ENCODE data around the gene CCDC12. TPM values are rescaled to one million over a fixed set of nuclear protein-coding genes. Genes with fewer than 3 reads are reported as not detected.

Gene CCDC12
- polyA plus RNA-seq, 1 of the 3 experiments (the other 2 are of a cell fraction), result 105 TPM

GRCh38 chr3:46899151-46900006, 77.2 kb downstream of the CCDC12 start:
- Histone ChIP-seq H3K9me3 (no peaks in the 10 kb centered on the region), H3K4me3 (ENCODE audit: low read depth in 2 of 2, low read length in 1 of 2) (no peak overlapping the region), H3K4me2 (no peak overlapping the region), H3K27ac (ENCODE audit: low read depth in 2 of 2, low read length in 1 of 2) (no peak overlapping the region; a peak in 1 of 4 replicates), H4K20me1 (ENCODE audit: insufficient read depth) (no peaks in the 10 kb centered on the region), H3K27me3 (ENCODE audit: insufficient read depth) (no peaks in the 10 kb centered on the region), H2AFZ (ENCODE audit: low read depth) (no peak overlapping the region), H3F3A (replicated peaks; ENCODE audit: insufficient read depth) (no peaks in the 10 kb centered on the region), H3K4me1 (ENCODE audit: control insufficient read depth in 1 of 2, insufficient read depth in 2 of 2, low read depth in 1 of 2, low read length in 1 of 2) (peaks cover 0 to 29% of the 10 kb centered on the region in 2 experiments; a peak in 1 of 4 replicates), H3K79me2 (ENCODE audit: insufficient read depth) (no peaks in the 10 kb centered on the region), H3K9me2 (no peaks in the 10 kb centered on the region), H3K9ac (no peak overlapping the region), H3K36me3 (replicated peaks in 1 of 2; ENCODE audit: control insufficient read depth in 1 of 2, insufficient read depth in 2 of 2, low read length in 1 of 2) (no peaks in the 10 kb centered on the region)
- TF ChIP-seq CTCF (IDR thresholded peaks at IDR 0.05) (no peak), YY1 (IDR thresholded peaks at IDR 0.05; ENCODE audit: low read depth) (no peak), SIN3A (IDR thresholded peaks at IDR 0.05; ENCODE audit: borderline replicate concordance, low read depth, low read length) (no peak), FOXJ3 (CRISPR knock-in tag; IDR thresholded peaks at IDR 0.05) (no peak), EP300 (IDR thresholded peaks at IDR 0.05; ENCODE audit: borderline replicate concordance in 1 of 2, low read depth in 1 of 2, low read length in 1 of 2) (no peak), REST (IDR thresholded peaks at IDR 0.05; ENCODE audit: low read depth, low read length) (no peak), MEF2A (IDR thresholded peaks at IDR 0.05; ENCODE audit: borderline replicate concordance, low read depth) (no peak), ZBTB33 (IDR thresholded peaks at IDR 0.05; ENCODE audit: borderline replicate concordance, low read depth) (no peak), RFX5 (IDR thresholded peaks at IDR 0.05; ENCODE audit: low read length) (no peak), POLR2AphosphoS5 (IDR thresholded peaks at IDR 0.05; ENCODE audit: low read depth, low read length) (no peak), RXRA (IDR thresholded peaks at IDR 0.05; ENCODE audit: borderline replicate concordance, low read depth) (no peak), IRF3 (IDR thresholded peaks at IDR 0.05; ENCODE audit: low read depth, low read length) (no peak), RAD21 (IDR thresholded peaks at IDR 0.05; ENCODE audit: low read length) (no peak), ELF1 (IDR thresholded peaks at IDR 0.05) (no peak), TCF12 (IDR thresholded peaks at IDR 0.05) (no peak), USF2 (IDR thresholded peaks at IDR 0.05; ENCODE audit: borderline replicate concordance, low read depth, low read length) (no peak)
- no peak for DNase-seq
- 84% methylated on average over 12 of the region's 22 CpGs for WGBS (ENCODE audit: low lambda C conversion rate)
- ChIA-PET POLR2A (interaction anchor here (1.7 kb wide), 1 partner anchor 54 kb away, joined by 7 read pairs; no protein-coding TSS in a partner anchor), CTCF (interaction anchor here (0.6 to 31.0 kb wide), 12 partner anchors 10 to 411 kb away, joined by 3 to 480 read pairs (median 4); partner anchors contain the start of gene PTH1R)

Measured in SK-N-SH (cell line).